HCT116 (cell line): ENCODE results near the gene PNPO. TPM values are rescaled to one million over a fixed set of nuclear protein-coding genes. Genes with fewer than 3 reads are reported as not detected.

Experiments
- ATAC-seq: fragments of 200-7000 bp; cut with Tn5 transposase; 2 replicates; pipeline ENCODE4 v1.9.1; 2020; ENCODE audit warnings: mild to moderate bottlenecking, moderate library complexity
- BruUV-seq: library from RNA; stranded (reverse); fragments of 400-500 nt; replicated peaks from 2 replicates; lab custom pipeline; 2021; lab: Mats Ljungman, UMichigan
- CTCF ChIA-PET: fragments of 300-600 bp; sonication (Branson Sonifier 250); formaldehyde crosslinking; loops from one replicate; lab custom pipeline; 2021; ENCODE audit warnings: antibody characterized with exemption; lab: Charles Lee
- POLR2A ChIA-PET: fragments of 300-600, 350-600 bp; sonication (Branson Sonifier 250); formaldehyde crosslinking; loops from one replicate; lab custom pipeline; 2021; ENCODE audit warnings: antibody characterized with exemption; lab: Charles Lee
- RAD21 ChIA-PET, 2 experiments: fragments of 300-600 bp; sonication (Branson Sonifier 250); formaldehyde crosslinking; loops; one replicate each; lab custom pipeline; 2023; ENCODE audit warnings: low total read pairs in 2 of 2; ENCODE audit not compliant: uncharacterized antibody in 2 of 2, unreplicated experiment in 2 of 2, low non-redundant PET in 1 of 2; lab: Charles Lee
- DNase-seq: peaks from one replicate; pipeline ENCODE4 v3.0.0-alpha.2; 2010; ENCODE audit warnings: low read depth, low spot score
- H2AFZ ChIP-seq: fragments of 200-600 bp; shearing (Covaris generic), sonication (generic); 2 replicates; pipeline ENCODE4 v1.6.1; 2017; ENCODE audit warnings: low read depth, mixed run types, mixed read lengths, antibody characterized with exemption, low read length; ENCODE audit not compliant: poor library complexity, severe bottlenecking
- H3K27ac ChIP-seq: 2 replicates; pipeline ENCODE4 v1.5.1; 2012; ENCODE audit warnings: low read depth, low read length
- H3K27me3 ChIP-seq: fragments of 200-600 bp; sonication (generic); 2 replicates; pipeline ENCODE4 v1.6.1; 2016; ENCODE audit warnings: mixed run types, low read length, mixed read lengths; ENCODE audit not compliant: insufficient read depth
- H3K36me3 ChIP-seq, 2 experiments: fragments of 200-500 bp in 1 of 2; fragments of 200-600 bp in 1 of 2; sonication (Bioruptor generic) in 1 of 2; sonication (generic) in 1 of 2; 2 replicates each; pipeline versions ENCODE4 v1.5.1 to v1.6.1; 2014 to 2016; ENCODE audit warnings: low read length in 2 of 2, inconsistent platforms in 1 of 2, mixed read lengths in 1 of 2, mixed run types in 1 of 2; ENCODE audit not compliant: insufficient read depth in 2 of 2, control insufficient read depth in 1 of 2
- H3K4me1 ChIP-seq, 2 experiments: fragments of 200-600 bp in 1 of 2; sonication (generic) in 1 of 2; 2 replicates each; pipeline versions ENCODE4 v1.5.1 to v1.6.1; 2012 to 2017; ENCODE audit warnings: low read length in 2 of 2, inconsistent platforms in 1 of 2, mild to moderate bottlenecking in 1 of 2, mixed read lengths in 1 of 2, mixed run types in 1 of 2, moderate library complexity in 1 of 2; ENCODE audit not compliant: insufficient read depth in 2 of 2, control insufficient read depth in 1 of 2
- H3K4me2 ChIP-seq: fragments of 200-600 bp; sonication (generic); 2 replicates; pipeline ENCODE4 v1.6.1; 2017; ENCODE audit warnings: mixed run types, low read length, mixed read lengths
- H3K4me3 ChIP-seq, 2 experiments: fragments of 200-600 bp in 1 of 2; sonication (generic) in 1 of 2; replicated peaks in 1 of 2; 2 replicates each; pipeline ENCODE4 v1.5.1; 2011 to 2016; ENCODE audit warnings: low read length in 2 of 2, control low read depth in 1 of 2, low read depth in 1 of 2, mild to moderate bottlenecking in 1 of 2, mixed read lengths in 1 of 2, mixed run types in 1 of 2
- H3K79me2 ChIP-seq: fragments of 200-600 bp; sonication (generic); 2 replicates; pipeline ENCODE4 v1.6.1; 2017; ENCODE audit warnings: mild to moderate bottlenecking, mixed run types, low read length, moderate library complexity, mixed read lengths; ENCODE audit not compliant: insufficient read depth
- H3K9ac ChIP-seq: fragments of 200-600 bp; sonication (generic); 2 replicates; pipeline ENCODE4 v1.6.1; 2016; ENCODE audit warnings: low read length, mixed read lengths
- H3K9me2 ChIP-seq: fragments of 200-600 bp; sonication (generic), shearing (Covaris generic); 2 replicates; pipeline ENCODE4 v1.6.1; 2017; ENCODE audit warnings: mixed run types, mild to moderate bottlenecking, moderate library complexity; ENCODE audit not compliant: insufficient read depth
- H3K9me3 ChIP-seq, 2 experiments: fragments of 200-500 bp in 1 of 2; fragments of 200-600 bp in 1 of 2; sonication (Bioruptor generic) in 1 of 2; sonication (generic) in 1 of 2; 2 replicates each; pipeline ENCODE4 v1.6.1; 2014 to 2017; ENCODE audit warnings: low read length in 2 of 2, mixed read lengths in 2 of 2, inconsistent platforms in 1 of 2, low read depth in 1 of 2, mild to moderate bottlenecking in 1 of 2, mixed run types in 1 of 2, moderate library complexity in 1 of 2; ENCODE audit not compliant: control insufficient read depth in 1 of 2, insufficient read depth in 1 of 2
- H4K20me1 ChIP-seq: fragments of 200-600 bp; sonication (generic), shearing (Covaris generic); 2 replicates; pipeline ENCODE4 v1.6.1; 2017; ENCODE audit warnings: mixed run types, mild to moderate bottlenecking, moderate library complexity; ENCODE audit not compliant: insufficient read depth
- CBX3 ChIP-seq: IDR thresholded peaks from 2 replicates; pipeline ENCODE4 v1.6.1; 2012; ENCODE audit warnings: low read depth
- CTCF ChIP-seq, 3 experiments: fragments of 200-600 bp in 1 of 3; sonication (generic) in 1 of 3; IDR thresholded peaks in 2 of 3; conservative IDR thresholded peaks in 1 of 3; 2 replicates each; pipeline ENCODE4 v1.5.1; 2012 to 2017; ENCODE audit warnings: low read depth in 2 of 3, low read length in 2 of 3, antibody characterized with exemption in 1 of 3, borderline replicate concordance in 1 of 3, control low read depth in 1 of 3, mild to moderate bottlenecking in 1 of 3, mixed read lengths in 1 of 3, mixed run types in 1 of 3, moderate library complexity in 1 of 3; ENCODE audit not compliant: insufficient read depth in 1 of 3
- EGR1 ChIP-seq: IDR thresholded peaks from 2 replicates; pipeline ENCODE4 v1.6.1; 2012; ENCODE audit warnings: low read depth
- EZH2 ChIP-seq: fragments of 200-600 bp; sonication (generic); IDR thresholded peaks from 2 replicates; pipeline ENCODE4 v1.6.1; 2017; ENCODE audit warnings: antibody characterized with exemption, mixed run types
- EZH2phosphoT487 ChIP-seq: fragments of 200-600 bp; IDR thresholded peaks from 2 replicates; pipeline ENCODE4 v1.6.1; 2018; ENCODE audit warnings: antibody characterized with exemption, borderline replicate concordance
- FOSL1 ChIP-seq: IDR thresholded peaks from 2 replicates; pipeline ENCODE4 v1.6.1; 2012; ENCODE audit warnings: low read depth
- MAX ChIP-seq: IDR thresholded peaks from 2 replicates; pipeline ENCODE4 v1.6.1; 2012
- POLR2AphosphoS5 ChIP-seq: IDR thresholded peaks from 2 replicates; pipeline ENCODE4 v1.6.1; 2011; ENCODE audit warnings: mild to moderate bottlenecking, low read depth, low read length, moderate library complexity
- RAD21 ChIP-seq: IDR thresholded peaks from 2 replicates; pipeline ENCODE4 v1.6.1; 2012; ENCODE audit warnings: low read depth, mild to moderate bottlenecking
- REST ChIP-seq: IDR thresholded peaks from 2 replicates; pipeline ENCODE4 v1.6.1; 2012; ENCODE audit warnings: low read depth
- SIN3A ChIP-seq: IDR thresholded peaks from 2 replicates; pipeline ENCODE4 v1.6.1; 2012; ENCODE audit warnings: low read depth
- SP1 ChIP-seq: IDR thresholded peaks from 2 replicates; pipeline ENCODE4 v1.6.1; 2012; ENCODE audit warnings: low read depth
- SRF ChIP-seq: IDR thresholded peaks from 2 replicates; pipeline ENCODE4 v1.6.1; 2012; ENCODE audit warnings: low read depth
- TCF7L2 ChIP-seq: IDR thresholded peaks from 2 replicates; pipeline ENCODE4 v1.7.0; 2011; ENCODE audit warnings: borderline replicate concordance, inconsistent platforms; ENCODE audit not compliant: insufficient read depth, insufficient read length; ENCODE audit errors: extremely low read depth
- YY1 ChIP-seq: IDR thresholded peaks from 2 replicates; pipeline ENCODE4 v1.6.1; 2011; ENCODE audit warnings: low read length, low read depth, moderate library complexity, mild to moderate bottlenecking; ENCODE audit not compliant: insufficient replicate concordance; ENCODE audit errors: extremely low read depth
- ZBTB33 ChIP-seq: IDR thresholded peaks from 2 replicates; pipeline ENCODE4 v1.6.1; 2011; ENCODE audit warnings: mild to moderate bottlenecking, low read length, moderate library complexity; ENCODE audit not compliant: insufficient replicate concordance; ENCODE audit errors: extremely low read depth
- ZFX ChIP-seq: fragments of 450-650 bp; IDR thresholded peaks from 2 replicates; pipeline ENCODE4 v1.6.1; 2017
- ZNF274 ChIP-seq: fragments of 200-500 bp; sonication (Bioruptor generic); IDR thresholded peaks from 2 replicates; pipeline ENCODE4 v1.6.1; 2014; ENCODE audit warnings: mild to moderate bottlenecking, low read depth, low read length, inconsistent platforms
- intact Hi-C: fragments of 100-400 bp; cut with micrococcal nuclease; formaldehyde crosslinking; loops from 2 replicates; pipeline ENCODE4 v1.10.0; 2022
- total RNA-seq: library from RNA; stranded (reverse); gene quantifications from one replicate; pipeline ENCODE4 v1.2.1, GENCODE V29; 2021; ENCODE audit not compliant: unreplicated experiment

Gene PNPO
- total RNA-seq, 1 experiment from 2014 or later = 74.9 TPM

- TF ChIP-seq CBX3 = no peak
- TF ChIP-seq, all 23 proteins: peak for 0
Observed at GRCh38 chr17:47942096-47942510, 732 bp downstream of the PNPO start (continued).

GRCh38 chr17:47942568-47942967, 1.2 kb downstream of the PNPO start:
- Histone ChIP-seq H3K27ac (peak overlapping the region; percentile 81), H3K27me3 (no peaks in the 10 kb centered on the region), H2AFZ (no peak overlapping the region), H3K9ac (peak overlapping the region; percentile 90), H3K4me1 (peaks cover 22 to 55% of the 10 kb centered on the region in 2 experiments), H3K36me3 (peaks cover 10 to 12% of the 10 kb centered on the region in 2 experiments; a peak in 3 of 4 replicates), H3K9me2 (no peaks in the 10 kb centered on the region), H4K20me1 (no peaks in the 10 kb centered on the region), H3K79me2 (peaks cover 14% of the 10 kb centered on the region), H3K9me3 (no peaks in the 10 kb centered on the region), H3K4me3 (peak overlapping the region; percentile 88 to 92), H3K4me2 (peak overlapping the region; percentile 95)
- DNase-seq (no peak), ATAC-seq (no peak)
- POLR2A ChIA-PET = interaction anchor here (1.0 to 1.6 kb wide), 2 partner anchors 10 to 47 kb away, joined by 4 to 6 read pairs; no protein-coding TSS in a partner anchor
- no TSS peak for BruUV-seq
- CTCF ChIA-PET = interaction anchor here (1.2 to 2.3 kb wide), 6 partner anchors 15 to 102 kb away, joined by 4 to 13 read pairs (median 4); partner anchors contain the start of genes CDK5RAP3, PRR15L and SCRN2
- RAD21 ChIA-PET = no interaction called here
- intact Hi-C loops = no loop called here
- TF ChIP-seq SRF (no peak), CTCF (IDR thresholded peaks at IDR 0.05 in 2 of 3, conservative IDR thresholded peaks at IDR 0.05 in 1 of 3; ENCODE audit: borderline replicate concordance in 1 of 3, insufficient read depth in 1 of 3, low read depth in 2 of 3, low read length in 2 of 3) (no peak), EGR1 (no peak), ZBTB33 (no peak), SP1 (no peak), ZFX (no peak), SIN3A (no peak), YY1 (no peak), REST (no peak), CBX3 (no peak), EZH2phosphoT487 (no peak), FOSL1 (no peak), RAD21 (no peak), ZNF274 (no peak), MAX (no peak), POLR2AphosphoS5 (no peak), TCF7L2 (no peak), EZH2 (no peak)
